ENCODE measurements around the gene COX5A.

DNA sequence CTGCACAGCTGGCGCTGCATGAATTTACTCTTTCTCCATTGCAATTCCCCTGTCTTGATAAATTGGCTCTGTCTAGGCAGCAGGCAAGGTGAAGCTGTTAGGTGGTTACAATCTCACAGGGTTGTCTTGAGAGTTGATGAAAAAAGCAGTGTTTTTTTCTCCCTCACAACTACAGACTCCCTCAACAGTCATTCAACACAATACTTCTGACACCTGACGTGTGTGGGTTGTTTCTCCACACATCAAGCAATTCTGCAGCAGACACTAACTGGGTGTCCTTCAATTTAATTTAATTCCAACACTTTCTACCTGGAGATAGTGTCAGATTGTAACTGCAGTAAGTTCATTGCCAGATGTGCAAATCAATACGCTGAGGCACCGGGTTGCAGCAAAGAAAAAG lies 59.6 kb downstream of the COX5A start:
- TF ChIP-seq YY1 (IDR thresholded peaks at IDR 0.05; ENCODE audit: insufficient read depth, insufficient read length) = no peak
- TF ChIP-seq SUZ12 (IDR thresholded peaks at IDR 0.05; ENCODE audit: extremely low read depth, insufficient read depth, insufficient read length) = no peak
